GM21367 (cell line): Measurements from ENCODE around the gene GRK6.

Experiments
- ATAC-seq: cut with Tn5 transposase; IDR thresholded peaks from one replicate; pipeline ENCODE4 v1.9.1; 2021; ENCODE audit not compliant: unreplicated experiment

Gene GRK6

DNA sequence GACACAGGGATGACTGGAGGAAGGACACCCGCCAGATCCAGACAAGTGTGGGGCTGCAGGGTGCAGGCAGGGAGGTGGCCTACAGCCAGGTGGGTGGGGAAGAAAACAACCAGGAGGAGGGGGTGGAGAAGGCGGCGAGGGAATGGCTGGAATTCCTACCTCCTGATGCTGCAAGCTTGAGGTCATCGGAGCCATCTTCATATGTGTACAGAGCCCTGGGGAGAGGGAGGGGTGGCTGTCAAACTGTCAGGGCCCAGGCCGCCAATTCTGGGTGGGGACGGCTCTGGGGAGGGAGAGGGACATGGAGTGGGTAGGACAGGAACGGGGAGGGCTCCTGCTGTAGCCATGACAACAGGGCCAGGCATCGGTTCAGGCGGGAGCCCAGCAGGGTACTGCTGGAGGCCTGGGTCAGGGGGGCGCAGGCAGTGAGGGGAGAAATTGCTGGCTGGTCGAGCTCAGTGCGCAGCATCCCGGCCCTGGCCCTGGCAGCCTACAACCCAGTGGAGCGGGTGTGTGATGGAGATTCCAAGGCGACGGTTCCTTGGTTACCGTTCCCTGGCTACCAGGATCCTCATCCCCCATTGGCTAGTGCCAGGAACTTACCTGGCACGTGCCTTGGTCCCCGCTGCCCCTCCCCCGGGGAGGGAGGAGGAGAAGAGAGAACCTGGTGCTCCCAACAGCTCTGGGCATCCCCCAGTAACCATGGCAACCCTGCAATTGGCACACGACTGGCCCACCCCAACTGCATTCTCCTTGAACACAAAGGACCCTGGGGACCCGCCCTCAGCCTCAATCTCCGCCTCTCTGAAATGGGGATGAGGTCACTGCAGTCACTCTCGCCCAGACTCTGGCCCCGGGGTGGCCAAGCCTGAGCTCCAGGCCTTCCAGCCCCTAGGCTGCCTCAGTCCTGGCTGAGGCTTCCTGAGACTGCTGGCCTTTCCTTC lies 42.5 kb downstream of the GRK6 start:
- no peak for ATAC-seq

DNA sequence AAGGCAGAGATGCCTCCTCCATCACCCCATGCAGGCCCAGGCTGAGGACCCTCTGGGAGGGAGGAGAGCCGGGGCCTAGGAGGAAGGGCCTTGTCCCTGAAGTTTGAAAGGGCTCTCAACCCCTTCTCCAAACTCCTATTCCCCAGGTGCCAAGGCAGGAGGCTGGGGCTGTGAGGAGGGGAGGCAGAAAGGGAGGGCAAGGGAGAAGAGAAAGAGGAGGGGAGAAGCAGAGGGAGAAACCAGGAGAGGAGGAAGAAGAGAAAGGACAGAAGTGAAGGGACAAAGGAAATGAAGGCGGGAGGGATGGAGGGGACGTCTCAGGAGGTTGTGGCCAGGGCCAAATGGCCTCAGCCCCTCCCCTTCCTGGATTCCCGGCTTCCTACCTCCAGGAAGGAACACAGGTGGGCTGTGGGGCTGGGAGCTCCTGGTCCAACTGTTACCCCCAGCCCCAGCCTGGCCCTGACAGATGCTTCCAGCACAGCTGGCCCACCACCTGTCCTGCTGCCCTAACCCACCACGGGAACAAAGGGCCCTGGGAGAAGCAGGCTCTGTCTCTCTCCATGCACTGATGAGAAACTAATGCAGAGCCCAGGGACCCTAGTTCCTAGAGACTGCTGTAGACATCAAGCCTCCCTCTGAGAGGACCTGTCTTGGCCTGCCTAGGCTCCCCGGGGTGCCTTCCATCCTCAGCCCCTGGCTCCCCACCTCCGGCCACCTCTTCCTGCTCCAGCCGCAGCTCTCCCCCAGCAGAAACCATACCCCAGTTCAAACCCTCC lies 43.5 kb downstream of the GRK6 start:
- ATAC-seq: no peak

DNA sequence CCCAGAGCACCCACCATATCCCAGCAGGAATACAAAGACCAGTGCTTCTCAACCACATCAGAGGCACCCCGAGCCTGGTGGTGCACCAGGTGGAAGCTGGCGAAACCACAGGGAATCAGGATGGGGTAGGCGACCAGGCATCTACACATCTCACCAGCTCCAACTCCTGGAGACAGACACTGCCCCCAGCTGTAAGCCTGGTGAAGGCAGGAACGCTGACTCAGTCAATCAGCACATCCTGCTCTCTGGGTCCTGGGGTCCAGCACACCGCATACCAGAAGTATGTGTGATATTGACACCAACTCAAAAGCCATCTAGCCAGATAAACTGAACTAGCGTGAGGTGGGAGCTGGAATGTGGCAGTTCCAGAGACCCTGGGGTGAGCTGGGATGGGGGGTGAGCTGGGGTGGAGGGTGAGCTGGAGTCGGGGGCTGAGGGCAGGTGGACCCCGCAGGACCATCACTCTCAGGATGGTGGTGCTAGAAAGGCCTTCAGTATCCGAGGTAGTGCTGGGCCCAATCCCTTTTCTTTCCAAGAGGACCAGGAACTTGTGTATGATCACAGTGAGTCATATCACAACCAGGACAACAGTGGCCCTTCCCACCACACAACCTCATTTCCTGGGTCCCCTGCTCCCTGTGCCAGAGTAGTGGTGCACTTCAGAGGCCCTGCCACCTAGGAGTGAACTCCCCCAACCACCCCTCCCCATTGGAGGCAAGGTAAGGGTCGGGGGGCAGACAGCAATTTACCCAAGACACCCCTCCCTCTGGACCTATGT lies 44.5 kb downstream of the GRK6 start:
- no peak for ATAC-seq

DNA sequence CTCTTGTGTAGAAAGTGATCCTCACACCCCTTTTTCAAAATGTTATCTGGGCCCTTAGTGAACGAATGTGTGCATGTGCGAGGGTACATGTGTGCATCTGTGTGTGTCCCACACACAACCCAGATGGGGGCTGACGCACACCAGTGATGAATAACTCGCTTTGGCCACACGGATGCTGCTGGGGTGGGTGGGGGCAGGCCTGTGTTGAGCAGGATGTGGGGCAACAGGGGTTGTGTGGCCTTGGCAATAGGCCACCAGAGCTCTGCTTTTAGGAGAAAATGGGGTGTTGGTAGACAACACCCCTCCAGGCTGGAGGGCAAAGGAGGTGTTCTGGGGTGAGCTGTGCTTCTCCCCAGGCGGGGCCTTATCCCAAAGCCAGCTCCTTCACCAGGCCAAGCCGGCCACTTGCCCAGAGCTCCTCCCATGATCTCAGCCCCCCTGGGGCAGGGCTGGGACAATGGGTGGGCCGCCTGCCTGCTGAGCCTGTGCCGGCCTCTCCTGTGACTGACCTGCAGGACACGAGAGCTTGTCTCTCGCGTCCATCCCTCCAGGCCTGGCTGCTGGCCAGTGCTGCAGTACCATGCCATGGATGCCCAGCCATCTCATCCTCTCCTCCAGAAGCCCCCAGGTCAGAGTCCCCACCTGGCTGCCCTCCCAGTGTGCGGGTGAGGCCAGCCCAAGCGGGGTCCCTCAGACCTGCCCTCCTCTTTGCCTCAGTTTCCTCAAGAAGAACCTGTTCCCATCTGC lies 45.3 kb downstream of the GRK6 start:
- no peak for ATAC-seq

DNA sequence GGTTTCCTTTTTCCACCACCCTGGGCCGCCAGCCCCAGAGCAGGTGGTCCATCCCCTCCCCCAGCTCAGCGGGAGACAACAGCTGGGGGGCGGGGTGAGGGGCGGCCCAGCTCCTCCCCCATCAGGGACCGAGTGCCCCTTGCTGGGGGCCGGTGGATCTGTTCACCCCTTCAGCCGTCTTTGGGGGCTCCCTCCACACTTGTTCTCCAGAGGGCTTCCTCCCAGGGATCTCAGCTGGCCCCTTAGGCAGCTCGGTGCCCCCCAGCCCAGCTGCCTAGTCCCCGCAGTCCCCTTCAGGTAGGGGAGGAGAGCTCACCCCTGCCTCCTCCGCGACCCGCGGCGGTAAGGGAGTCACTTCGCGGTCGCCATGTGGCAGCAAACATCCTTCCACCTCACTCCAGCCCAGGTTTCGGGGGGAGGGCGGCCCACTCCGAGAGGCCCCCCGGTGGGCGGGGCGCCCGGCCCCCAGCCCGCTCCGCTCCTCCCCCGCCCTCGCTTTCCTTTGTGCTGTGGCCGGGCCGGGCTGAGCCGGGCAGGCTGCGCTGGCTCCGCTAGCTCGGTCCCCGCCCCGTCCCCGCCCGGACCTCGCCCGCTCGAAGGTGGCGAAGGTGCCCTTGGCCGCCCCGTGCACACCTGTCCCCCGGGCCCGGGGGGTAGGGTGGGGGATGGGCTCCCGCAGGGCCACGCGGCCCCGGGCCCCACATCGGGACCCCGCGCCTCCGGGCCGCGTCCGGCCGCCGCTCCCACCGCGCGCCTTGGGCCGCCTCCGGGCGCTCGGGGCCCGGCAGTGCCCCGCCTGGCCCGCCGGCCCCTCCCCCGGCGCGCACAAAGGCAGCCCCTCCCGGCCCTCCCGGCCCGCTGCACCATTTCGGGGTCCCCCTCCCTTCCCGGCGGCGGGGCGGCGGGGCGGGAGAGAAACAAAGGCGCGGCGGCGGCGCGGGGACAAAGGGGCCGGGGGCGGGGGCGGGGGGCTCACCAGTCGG lies 46.3 kb downstream of the GRK6 start:
- ATAC-seq: no peak

DNA sequence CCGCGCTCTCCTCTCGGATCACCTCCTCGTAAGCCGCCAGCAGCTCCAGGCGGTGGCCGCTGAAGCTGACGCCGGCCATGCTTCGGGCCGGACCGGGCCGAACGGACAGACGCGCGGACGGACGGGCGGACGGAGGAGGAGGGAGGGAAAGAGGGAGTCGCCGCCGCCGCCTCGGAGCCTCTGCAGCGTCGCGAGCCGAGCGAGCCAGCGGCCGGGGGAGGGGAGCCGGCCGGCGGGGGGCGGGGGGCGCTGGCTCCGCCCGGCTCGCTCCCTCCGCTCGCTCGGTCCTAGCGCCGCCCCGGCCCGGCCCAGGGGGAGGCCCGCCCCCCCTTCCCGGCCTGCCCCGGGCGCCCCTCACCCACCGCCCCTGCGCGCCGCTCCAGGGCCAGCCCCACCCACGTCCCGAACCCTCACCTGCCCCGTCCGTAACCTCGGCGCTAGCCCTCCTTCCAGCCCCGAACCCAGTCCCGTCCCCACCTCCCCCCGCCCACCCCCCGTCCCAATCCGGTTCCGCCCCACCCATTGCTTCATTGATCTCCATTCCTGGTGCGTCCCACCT lies 47.0 kb downstream of the GRK6 start, which contains the start of gene DBN1:
DBN1 (minus strand) TSS at position 192 of the 559 bp plus-strand sequence; CDS start at position 79, 113 bp downstream.
- no peak for ATAC-seq

DNA sequence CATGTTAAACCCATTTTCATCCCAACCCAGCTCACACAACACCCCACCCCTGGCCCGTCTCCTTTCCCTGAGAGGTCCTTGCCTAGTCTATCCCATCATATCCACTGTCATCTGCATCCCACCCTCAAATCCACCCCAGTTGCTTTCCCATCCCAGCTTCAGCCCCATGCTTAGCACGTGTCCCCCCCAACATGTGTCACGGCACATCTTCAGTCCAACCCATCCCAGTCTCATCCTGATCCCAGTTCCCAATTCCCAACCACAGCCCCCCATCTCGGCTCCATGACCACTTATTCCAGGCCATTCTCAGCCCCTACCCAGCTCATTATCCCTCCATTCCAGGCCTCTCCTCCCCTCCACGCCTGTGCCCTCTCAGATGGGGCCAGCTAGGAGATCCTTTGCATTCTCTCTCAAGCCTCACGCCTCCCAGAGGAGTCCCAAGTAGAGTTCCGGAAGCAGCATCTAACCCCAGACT lies 47.6 kb downstream of the GRK6 start:
- no peak for ATAC-seq

DNA sequence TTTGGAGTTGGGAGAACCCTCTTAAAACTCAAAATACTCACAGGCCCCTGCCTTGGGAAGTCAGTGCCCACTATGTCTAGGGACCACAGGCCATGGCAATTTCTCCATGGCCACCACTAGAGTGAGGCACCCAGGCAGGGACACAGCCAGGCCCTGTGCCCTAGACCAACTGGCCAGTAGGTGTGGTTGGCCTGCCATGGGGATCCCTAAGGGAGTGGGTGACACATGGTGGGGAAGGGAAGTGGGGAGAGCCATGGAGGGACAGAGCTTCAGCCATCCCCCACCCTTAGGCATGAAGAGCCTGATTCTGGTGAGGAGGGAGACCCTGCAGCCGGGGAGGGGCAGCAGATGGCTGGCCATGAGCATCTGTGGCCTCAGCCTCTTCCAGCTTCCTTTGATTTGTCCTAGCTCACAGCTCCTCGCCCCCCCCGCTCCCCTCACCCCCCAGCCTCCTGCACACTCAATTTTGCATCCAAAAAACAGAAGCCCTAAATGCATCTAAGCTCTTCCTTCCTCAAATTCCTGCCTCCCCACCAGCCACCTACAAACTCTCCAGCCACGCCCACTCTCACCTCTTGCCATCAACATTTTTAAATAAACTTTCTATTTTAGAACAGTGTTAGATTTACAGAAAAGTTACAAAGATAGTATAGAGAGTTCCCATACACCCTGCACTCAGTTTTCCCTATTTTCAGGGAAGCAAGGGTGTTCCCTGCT lies 48.5 kb downstream of the GRK6 start:
- ATAC-seq: no peak

DNA sequence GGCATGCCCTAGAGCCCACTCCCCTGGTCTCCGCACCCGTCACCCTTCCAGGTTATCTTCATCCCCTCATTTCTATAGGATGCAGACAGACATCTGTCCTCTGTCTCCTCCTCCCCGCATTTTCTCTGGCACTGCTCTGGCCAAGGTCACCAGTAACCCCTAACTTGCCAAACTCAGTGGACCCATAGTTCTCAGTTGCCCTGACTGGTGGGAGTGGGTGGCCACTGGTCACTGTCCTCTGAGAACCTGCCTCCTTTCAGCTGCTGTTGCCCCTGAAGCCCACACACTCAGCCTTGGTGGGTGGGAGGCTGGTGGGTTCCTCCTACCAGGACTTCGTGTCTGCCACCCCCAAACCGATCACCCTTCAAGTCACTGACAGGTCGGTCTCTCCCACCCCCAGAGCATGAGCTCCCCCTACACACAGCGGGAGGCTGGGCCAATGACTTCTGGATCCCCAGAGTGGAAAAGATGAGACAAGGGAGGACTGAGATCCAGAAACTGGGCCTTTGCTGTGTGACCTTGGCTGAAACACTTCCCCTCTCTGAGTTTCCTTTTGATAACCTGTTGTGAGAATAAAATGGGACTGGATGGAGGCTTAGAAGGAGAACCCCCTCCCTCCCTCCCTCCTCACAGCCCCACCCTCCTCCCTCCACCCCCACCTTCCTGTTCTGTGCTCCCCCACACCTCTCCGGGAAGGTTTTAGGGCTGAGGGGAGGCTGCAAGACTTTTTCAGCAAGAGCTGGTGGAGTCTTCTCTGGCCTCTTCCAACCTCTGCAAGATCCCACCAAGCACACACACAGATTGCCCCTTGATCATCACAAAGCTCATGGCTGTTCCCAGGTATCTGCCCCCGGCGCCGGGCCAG lies 49.3 kb downstream of the GRK6 start:
- ATAC-seq: no peak

DNA sequence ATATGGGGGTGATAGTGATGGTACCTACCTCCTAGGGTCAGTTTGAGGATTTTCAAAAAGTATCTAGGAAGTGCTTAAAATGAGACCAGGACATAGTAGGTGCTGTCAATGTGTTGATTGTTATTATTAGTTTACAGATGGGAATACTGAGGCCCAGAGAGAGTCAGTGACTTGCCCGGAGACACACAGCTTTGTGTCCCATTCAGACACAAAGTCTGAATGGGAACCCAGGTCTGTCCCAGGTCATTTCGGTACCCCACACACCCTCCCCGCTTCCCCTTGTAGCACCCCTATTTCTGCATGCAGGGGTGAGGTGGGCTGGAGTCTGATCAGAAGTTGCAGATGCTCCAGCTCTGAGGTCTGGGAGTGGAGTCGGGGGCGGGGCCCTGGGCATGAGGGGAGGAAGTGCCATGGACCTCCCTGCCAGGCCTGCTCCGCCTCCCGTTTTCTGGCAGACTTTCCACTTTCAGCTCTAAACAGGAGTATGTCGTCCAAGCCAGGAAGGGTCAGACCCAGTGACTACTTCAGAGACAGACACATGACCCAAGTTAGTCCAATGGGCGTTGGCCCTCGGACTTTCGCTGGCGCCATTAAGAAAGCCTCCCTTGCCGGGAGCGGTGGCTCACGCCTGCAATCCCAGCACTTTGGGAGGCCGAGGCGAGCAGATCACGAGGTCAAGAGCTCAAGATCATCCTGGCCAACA lies 50.2 kb downstream of the GRK6 start:
- no peak for ATAC-seq

DNA sequence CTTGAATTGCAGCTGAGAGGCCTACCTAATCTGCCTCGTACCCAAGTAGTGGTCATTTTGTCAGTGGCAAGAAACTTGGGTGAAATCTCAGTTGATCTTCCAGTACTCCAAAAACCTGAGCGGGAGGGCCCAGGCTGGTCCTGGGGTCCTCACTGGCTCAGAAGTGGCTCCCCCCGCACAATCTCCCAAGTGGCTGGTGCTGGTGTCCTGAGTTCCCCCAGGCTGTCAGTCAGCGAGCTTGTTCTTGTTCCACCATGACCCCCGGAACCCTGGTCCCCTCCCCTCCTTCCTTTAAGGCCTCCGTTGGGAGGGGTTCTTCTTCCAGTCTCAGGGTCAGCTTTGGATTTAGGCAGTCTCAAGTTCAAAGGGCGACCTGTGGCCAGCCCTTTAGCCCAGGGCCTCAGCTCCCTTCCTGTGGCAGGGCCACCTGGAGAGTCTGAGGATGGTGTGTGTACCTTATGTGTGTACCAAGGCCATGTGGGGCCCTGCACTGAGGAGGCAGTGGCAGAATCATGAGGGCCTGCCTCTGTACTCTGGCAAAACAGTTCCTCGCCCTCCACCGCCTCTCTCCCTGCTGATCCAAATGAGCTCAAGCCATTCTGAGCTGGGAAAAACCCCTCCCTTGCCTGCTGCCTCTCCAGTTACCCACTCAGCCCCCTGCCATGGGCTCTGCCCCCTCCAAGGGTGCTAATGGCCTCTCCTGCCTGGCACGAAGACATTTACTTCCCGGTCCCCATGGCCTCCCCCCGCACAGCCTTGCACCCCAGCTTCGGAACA lies 51.4 kb downstream of the GRK6 start:
- ATAC-seq: no peak

DNA sequence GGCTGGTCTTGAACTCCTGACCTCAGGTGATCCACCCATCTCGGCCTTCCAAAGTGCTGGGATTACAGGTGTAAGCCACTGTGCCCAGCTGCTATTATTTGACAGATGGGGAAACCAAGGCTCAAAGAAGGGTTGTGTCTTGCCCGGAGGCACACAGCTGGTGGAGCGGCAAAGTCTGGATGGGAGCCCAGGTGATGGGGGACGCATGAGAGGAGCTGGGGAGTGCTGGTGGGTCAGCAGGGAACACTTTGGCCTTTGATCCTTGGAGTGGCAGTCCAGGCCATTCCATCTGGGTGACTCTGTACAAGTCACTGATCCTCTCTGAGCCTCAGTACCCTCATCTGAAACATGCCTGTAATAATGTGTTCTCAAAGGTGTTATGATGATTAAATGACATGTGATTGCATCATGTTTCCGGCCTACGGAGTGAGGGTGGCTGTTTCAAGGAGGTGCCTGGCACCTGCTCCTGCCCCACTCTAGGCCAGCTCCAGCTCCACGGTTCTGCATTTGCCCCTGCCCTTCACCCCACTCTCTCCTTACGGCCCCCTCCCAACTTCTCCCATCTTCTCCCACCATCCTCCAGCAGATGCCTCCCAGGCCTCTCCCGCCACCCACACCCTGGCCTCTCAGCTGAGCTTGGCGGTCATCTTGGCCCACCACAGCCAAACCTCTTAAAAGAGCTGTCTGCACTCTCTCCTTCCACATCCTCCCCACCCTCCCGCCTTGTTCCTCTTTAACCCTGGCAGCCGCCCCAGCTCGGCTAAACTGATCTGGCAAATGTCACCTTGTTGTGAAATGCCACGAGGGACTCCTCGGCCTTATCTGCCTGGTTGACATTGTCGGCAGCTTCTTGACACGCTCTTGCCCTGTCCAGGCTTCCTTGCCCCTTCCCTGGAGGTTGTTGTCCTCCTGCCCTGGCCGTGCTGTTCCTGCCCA lies 52.5 kb downstream of the GRK6 start:
- no peak for ATAC-seq

DNA sequence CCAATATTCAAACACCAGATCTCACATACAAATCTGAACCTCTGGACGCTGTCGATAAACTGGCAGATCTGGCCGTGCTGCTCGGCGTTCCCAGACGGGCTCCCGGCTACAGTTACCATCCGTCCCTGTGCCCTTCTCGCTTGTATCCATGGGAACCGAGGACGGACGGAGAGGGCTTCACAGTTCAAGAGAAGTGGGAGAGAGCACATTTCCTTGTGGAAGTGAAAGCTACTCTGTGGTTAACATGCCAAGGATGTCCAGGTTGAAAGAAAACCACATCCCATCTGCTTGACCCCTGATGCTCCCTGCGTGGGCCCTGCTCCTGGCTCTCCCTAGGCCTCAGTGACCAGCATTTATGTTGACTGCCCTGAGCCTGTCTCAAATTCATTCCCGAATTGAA lies 53.3 kb downstream of the GRK6 start:
- no peak for ATAC-seq

DNA sequence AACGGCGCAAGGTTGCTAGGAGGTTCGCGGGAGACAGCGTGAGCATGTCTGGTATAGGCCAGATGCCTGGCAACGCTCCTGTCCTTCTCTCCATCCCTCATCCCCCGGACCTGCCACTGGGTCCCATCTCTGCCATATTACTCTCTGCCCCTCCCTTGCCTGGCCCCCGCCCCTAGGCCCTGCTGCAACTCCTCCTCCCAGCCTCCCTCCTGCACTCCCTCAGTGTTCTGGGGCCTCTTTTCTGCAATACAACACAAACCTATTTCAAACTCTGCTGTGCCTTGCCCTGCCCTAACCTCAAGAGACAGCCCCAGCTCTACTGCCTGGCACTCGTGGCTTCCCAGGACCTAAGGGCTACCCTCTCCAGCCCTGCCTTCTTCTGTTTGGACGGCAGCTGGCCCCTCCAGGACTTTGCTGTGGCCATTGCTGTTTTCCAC lies 55.9 kb downstream of the GRK6 start:
- ATAC-seq: no peak

DNA sequence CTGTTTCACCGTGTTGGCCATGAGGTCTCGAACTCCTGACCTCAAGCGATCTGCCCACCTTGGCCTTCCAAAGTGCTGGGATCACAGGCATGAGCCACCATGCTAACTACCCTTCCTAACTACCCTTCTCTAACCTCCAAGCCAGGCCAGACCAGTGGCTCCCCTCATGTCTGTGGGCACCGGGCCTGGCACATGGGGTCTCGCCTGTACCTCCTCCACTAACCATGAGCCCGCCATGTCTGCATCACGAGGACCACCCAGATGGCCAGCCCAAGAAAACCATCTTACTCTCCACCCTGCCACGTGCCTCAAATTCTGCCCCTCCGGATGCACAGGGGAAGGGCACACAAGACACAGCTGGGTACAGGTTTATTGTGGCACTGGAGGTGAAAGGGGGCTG lies 56.6 kb downstream of the GRK6 start:
- no peak for ATAC-seq
